Psoas muscle (tissue), 8 donors: ENCODE data around the gene TSHR. TPM values are rescaled to one million over a fixed set of nuclear protein-coding genes. Genes with fewer than 3 reads are reported as not detected.
"Not testable (repeated sequence)": the region's sequence is repeated elsewhere in the genome, so short reads cannot be mapped to it uniquely, and the experiment has no call there.

ENCODE experiments used
- ATAC-seq, 4 donors: fragments of 200-7000 bp; cut with Tn5 transposase; one replicate each; pipeline ENCODE4 v1.9.1; 2020; ENCODE audit warnings: moderate library complexity in 3 of 4, mild to moderate bottlenecking in 2 of 4
- DNase-seq, 2 donors: peaks; one replicate each; pipeline ENCODE4 v3.0.0-alpha.2; 2020
- H3K27ac ChIP-seq: fragments of 200-600 bp; one replicate; pipeline ENCODE4 v1.8.0; 2022
- H3K27me3 ChIP-seq, 3 donors: fragments of 200-600 bp in 1 of 3; one replicate each; pipeline versions ENCODE4 v1.6.1 to v1.8.0; 2013 to 2022; ENCODE audit warnings: low read length in 2 of 3, mild to moderate bottlenecking in 2 of 3, moderate library complexity in 1 of 3; ENCODE audit not compliant: insufficient read depth in 3 of 3
- H3K36me3 ChIP-seq, 2 donors: fragments of 200-600 bp in 1 of 2; one replicate each; pipeline versions ENCODE4 v1.6.1 to v1.8.0; 2013 to 2022; ENCODE audit warnings: low read depth in 1 of 2, mild to moderate bottlenecking in 1 of 2, moderate library complexity in 1 of 2; ENCODE audit not compliant: insufficient read depth in 1 of 2
- H3K4me1 ChIP-seq: fragments of 200-600 bp; one replicate; pipeline ENCODE4 v1.8.0; 2022
- H3K4me3 ChIP-seq: fragments of 200-600 bp; one replicate; pipeline ENCODE4 v1.8.0; 2022; ENCODE audit warnings: mild to moderate bottlenecking
- H3K9me3 ChIP-seq: fragments of 200-600 bp; one replicate; pipeline ENCODE4 v1.8.0; 2022
- CTCF ChIP-seq: fragments of 200-600 bp; IDR thresholded peaks from one replicate; pipeline ENCODE4 v1.8.0; 2022; ENCODE audit warnings: antibody characterized with exemption
- WGBS, 3 donors: extraction: QIAGEN DNeasy Blood & Tissue Kit; methylation state at CpG; one replicate each; pipeline versions ENCODE4 v1.1.6 to v1.1.7; 2013; 5-methylcytosine and 5-hydroxymethylcytosine counted together
- intact Hi-C, 2 donors: fragments of 100-400 bp; cut with DNase I; formaldehyde crosslinking; loops; one replicate each; pipeline versions ENCODE4 v1.11.0 to v1.14.2; 2022
- long read RNA-seq, 2 donors: library from polyadenylated mRNA; unstranded; transcript quantifications; one replicate each; pipeline ENCODE4 v2.0.0, GENCODE V29; 2021
- polyA plus RNA-seq, 3 donors: library from polyadenylated mRNA; stranded (reverse); fragments of 200-250 nt; gene quantifications; one replicate each; pipeline ENCODE4 v1.2.3, GENCODE V29; 2013
- total RNA-seq, 4 donors: library from RNA; stranded (reverse); fragmentation: NEBNext Ultra II Directional in 2 of 4; extraction: Animal tissue kit (Norgen Biotek cat#: 25700) in 2 of 4; gene quantifications; one replicate each; pipeline versions ENCODE4 v1.2.1 to v1.2.4, GENCODE V29; 2021 to 2023
- donor health status: healthy with polysubstance abuse.
- donor health status: DM: no; HTN: no; CAD: no; lungs with moderate emphysema.
- donor health status: Bipolar disorder and iron deficiency.
- donor health status: healthy.
- donor health status: DM: yes; HTN: yes; CAD: no.
- donor health status: DM: no; HTN: no; CAD: no.
- donor health status: DM: no; HTN: no; CAD: no.
- donor health status: DM: yes; HTN: yes; CAD: no.

The TSHR gene
- total RNA-seq (under 1 TPM in 2 of 4 donors, not detected in 2; 0.08 to 0.60 TPM), polyA plus RNA-seq (under 1 TPM; 0.01 to 0.20 (median 0.12) TPM)
- long read RNA-seq, donor 1: 0 reads
- long read RNA-seq, donor 2: 0 reads

DNA sequence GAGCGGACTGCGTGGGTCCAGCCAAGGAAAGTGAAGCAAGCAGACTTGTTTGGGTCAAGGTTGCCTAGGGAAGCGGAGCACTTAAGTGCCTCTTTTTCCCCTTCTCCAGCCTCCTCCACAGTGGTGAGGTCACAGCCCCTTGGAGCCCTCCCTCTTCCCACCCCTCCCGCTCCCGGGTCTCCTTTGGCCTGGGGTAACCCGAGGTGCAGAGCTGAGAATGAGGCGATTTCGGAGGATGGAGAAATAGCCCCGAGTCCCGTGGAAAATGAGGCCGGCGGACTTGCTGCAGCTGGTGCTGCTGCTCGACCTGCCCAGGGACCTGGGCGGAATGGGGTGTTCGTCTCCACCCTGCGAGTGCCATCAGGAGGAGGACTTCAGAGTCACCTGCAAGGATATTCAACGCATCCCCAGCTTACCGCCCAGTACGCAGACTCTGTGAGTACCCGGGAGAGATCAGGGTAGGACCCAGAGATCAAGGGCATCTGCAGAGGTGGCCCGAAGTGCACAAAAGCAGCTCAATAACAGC, at the start of gene TSHR:
TSS of gene TSHR (plus strand) at position 206 of the 526 bp plus-strand sequence. CDS start at position 266, 60 bp downstream.
- Histone ChIP-seq H3K4me1 (peaks cover 5% of the 10 kb centered on the region), H3K27me3 (no peaks in the 10 kb centered on the region), H3K9me3 (no peaks in the 10 kb centered on the region), H3K27ac (no peak within 1 kb of the TSS), H3K36me3 (no peaks in the 10 kb centered on the region), H3K4me3 (peak within 1 kb of the TSS; percentile 73)
- ATAC-seq (peak; percentile 29 to 56 (median 38)), DNase-seq (no peak)
- no peak for TF ChIP-seq CTCF
- intact Hi-C loops: loop anchor here (1.0 to 10.0 kb wide), 5 partner anchors 31 to 259 kb away; no protein-coding TSS in a partner anchor
- 9 to 12% (median 10%) methylated on average over 21 of the region's 21 CpGs for WGBS, 3 donors

- no peak for TF ChIP-seq CTCF
- 0 to 34% (median 21%) methylated on average over 1 of the region's 1 CpG for WGBS, 3 donors
- Histone ChIP-seq H3K9me3 (no peaks in the 10 kb centered on the region), H3K27me3 (no peaks in the 10 kb centered on the region), H3K36me3 (no peaks in the 10 kb centered on the region), H3K27ac (no peak overlapping the region), H3K4me3 (no peak overlapping the region), H3K4me1 (no peaks in the 10 kb centered on the region)
- ATAC-seq (no peak), DNase-seq (no peak)
- intact Hi-C loops: no loop called here
These were observed 49.1 kb upstream of the TSHR start for GRCh38 chr14:80906336-80906735.

DNA sequence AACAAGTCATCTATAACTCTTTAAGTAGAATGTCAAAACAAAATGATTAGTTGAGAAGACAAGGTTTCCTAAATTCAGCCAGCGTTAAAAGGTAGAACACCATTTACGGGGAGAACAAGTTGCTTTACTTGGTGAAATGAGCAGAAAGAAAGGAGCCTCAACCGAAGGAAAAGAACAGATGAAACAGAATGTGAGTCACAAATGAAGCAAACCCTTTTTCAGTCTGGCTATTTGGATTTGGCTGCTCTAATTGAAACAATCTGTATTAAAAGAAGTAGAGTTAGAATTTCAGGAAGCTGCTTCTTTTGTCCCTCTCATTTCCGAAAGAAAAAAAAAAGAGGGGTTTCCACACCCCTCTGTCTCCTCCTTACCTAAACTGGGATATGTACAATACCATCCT, 48.5 kb upstream of the TSHR start:
- 66 to 70% (median 67%) methylated on average over 4 of the region's 4 CpGs for WGBS, 3 donors
- intact Hi-C loops: no loop called here
- H3K4me3 ChIP-seq: no peak overlapping the region
- no peaks in the 10 kb centered on the region for H3K9me3 ChIP-seq
- TF ChIP-seq CTCF: no peak
- H3K36me3 ChIP-seq: no peaks in the 10 kb centered on the region
- H3K4me1 ChIP-seq: no peaks in the 10 kb centered on the region
- no peak for ATAC-seq
- no peaks in the 10 kb centered on the region for H3K27me3 ChIP-seq
- no peak for DNase-seq
- H3K27ac ChIP-seq: no peak overlapping the region

DNA sequence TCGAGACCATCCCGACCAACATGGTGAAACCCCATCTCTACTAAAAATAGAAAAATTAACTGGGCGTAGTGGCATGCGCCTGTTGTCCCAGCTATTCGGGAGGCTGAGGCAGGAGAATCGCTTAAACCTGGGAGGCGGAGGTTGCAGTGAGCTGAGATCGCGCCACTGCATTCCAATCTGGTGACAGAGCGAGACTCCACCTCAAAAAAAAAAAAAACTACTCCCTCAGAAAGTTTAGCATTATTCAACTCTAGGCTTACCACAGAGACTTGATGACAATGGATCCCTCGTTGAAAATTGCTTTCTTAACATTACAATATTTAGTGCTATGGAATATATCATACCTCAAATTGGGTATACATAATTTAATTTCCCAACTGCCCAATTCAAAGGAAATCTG, 43.4 kb upstream of the TSHR start:
- WGBS, 3 donors: 92 to 97% (median 94%) methylated on average over 11 of the region's 11 CpGs
- ATAC-seq, intact Hi-C loops, DNase-seq, H3K4me1 ChIP-seq, H3K36me3 ChIP-seq, H3K27ac ChIP-seq, H3K27me3 ChIP-seq, H3K4me3 ChIP-seq, H3K9me3 ChIP-seq: not testable (repeated sequence)

- ATAC-seq: no peak
These were observed 35.8 kb upstream of the TSHR start for GRCh38 chr14:80919622-80920021.

More at GRCh38 chr14:80919622-80920021, 35.8 kb upstream of the TSHR start:
- H3K27ac ChIP-seq: no peak overlapping the region
- no peak for TF ChIP-seq CTCF
- no peaks in the 10 kb centered on the region for H3K9me3 ChIP-seq
- H3K4me3 ChIP-seq: no peak overlapping the region
- intact Hi-C loops: no loop called here
- no peaks in the 10 kb centered on the region for H3K27me3 ChIP-seq
- DNase-seq: no peak
- H3K36me3 ChIP-seq: peaks cover 0 to 8% of the 10 kb centered on the region in 2 donors
- 94 to 97% (median 95%) methylated on average over 3 of the region's 3 CpGs for WGBS, 3 donors
- no peaks in the 10 kb centered on the region for H3K4me1 ChIP-seq
